HCT116 (cell line): ENCODE measurements around the gene MRPL9. TPM values are rescaled to one million over a fixed set of nuclear protein-coding genes. Genes with fewer than 3 reads are reported as not detected.

Experiments used
- ATAC-seq: fragments of 200-7000 bp; cut with Tn5 transposase; 2 replicates; pipeline ENCODE4 v1.9.1; 2020; ENCODE audit warnings: mild to moderate bottlenecking, moderate library complexity
- BruUV-seq: library from RNA; stranded (reverse); fragments of 400-500 nt; replicated peaks from 2 replicates; lab custom pipeline; 2021; lab: Mats Ljungman, UMichigan
- CTCF ChIA-PET: fragments of 300-600 bp; sonication (Branson Sonifier 250); formaldehyde crosslinking; loops from one replicate; lab custom pipeline; 2021; ENCODE audit warnings: antibody characterized with exemption; lab: Charles Lee
- POLR2A ChIA-PET: fragments of 300-600, 350-600 bp; sonication (Branson Sonifier 250); formaldehyde crosslinking; loops from one replicate; lab custom pipeline; 2021; ENCODE audit warnings: antibody characterized with exemption; lab: Charles Lee
- RAD21 ChIA-PET, 2 experiments: fragments of 300-600 bp; sonication (Branson Sonifier 250); formaldehyde crosslinking; loops; one replicate each; lab custom pipeline; 2023; ENCODE audit warnings: low total read pairs in 2 of 2; ENCODE audit not compliant: uncharacterized antibody in 2 of 2, unreplicated experiment in 2 of 2, low non-redundant PET in 1 of 2; lab: Charles Lee
- DNase-seq: peaks from one replicate; pipeline ENCODE4 v3.0.0-alpha.2; 2010; ENCODE audit warnings: low read depth, low spot score
- H2AFZ ChIP-seq: fragments of 200-600 bp; shearing (Covaris generic), sonication (generic); 2 replicates; pipeline ENCODE4 v1.6.1; 2017; ENCODE audit warnings: low read depth, mixed run types, mixed read lengths, antibody characterized with exemption, low read length; ENCODE audit not compliant: poor library complexity, severe bottlenecking
- H3K27ac ChIP-seq: 2 replicates; pipeline ENCODE4 v1.5.1; 2012; ENCODE audit warnings: low read depth, low read length
- H3K27me3 ChIP-seq: fragments of 200-600 bp; sonication (generic); 2 replicates; pipeline ENCODE4 v1.6.1; 2016; ENCODE audit warnings: mixed run types, low read length, mixed read lengths; ENCODE audit not compliant: insufficient read depth
- H3K36me3 ChIP-seq, 2 experiments: fragments of 200-500 bp in 1 of 2; fragments of 200-600 bp in 1 of 2; sonication (Bioruptor generic) in 1 of 2; sonication (generic) in 1 of 2; 2 replicates each; pipeline versions ENCODE4 v1.5.1 to v1.6.1; 2014 to 2016; ENCODE audit warnings: low read length in 2 of 2, inconsistent platforms in 1 of 2, mixed read lengths in 1 of 2, mixed run types in 1 of 2; ENCODE audit not compliant: insufficient read depth in 2 of 2, control insufficient read depth in 1 of 2
- H3K4me1 ChIP-seq, 2 experiments: fragments of 200-600 bp in 1 of 2; sonication (generic) in 1 of 2; 2 replicates each; pipeline versions ENCODE4 v1.5.1 to v1.6.1; 2012 to 2017; ENCODE audit warnings: low read length in 2 of 2, inconsistent platforms in 1 of 2, mild to moderate bottlenecking in 1 of 2, mixed read lengths in 1 of 2, mixed run types in 1 of 2, moderate library complexity in 1 of 2; ENCODE audit not compliant: insufficient read depth in 2 of 2, control insufficient read depth in 1 of 2
- H3K4me2 ChIP-seq: fragments of 200-600 bp; sonication (generic); 2 replicates; pipeline ENCODE4 v1.6.1; 2017; ENCODE audit warnings: mixed run types, low read length, mixed read lengths
- H3K4me3 ChIP-seq, 2 experiments: fragments of 200-600 bp in 1 of 2; sonication (generic) in 1 of 2; replicated peaks in 1 of 2; 2 replicates each; pipeline ENCODE4 v1.5.1; 2011 to 2016; ENCODE audit warnings: low read length in 2 of 2, control low read depth in 1 of 2, low read depth in 1 of 2, mild to moderate bottlenecking in 1 of 2, mixed read lengths in 1 of 2, mixed run types in 1 of 2
- H3K79me2 ChIP-seq: fragments of 200-600 bp; sonication (generic); 2 replicates; pipeline ENCODE4 v1.6.1; 2017; ENCODE audit warnings: mild to moderate bottlenecking, mixed run types, low read length, moderate library complexity, mixed read lengths; ENCODE audit not compliant: insufficient read depth
- H3K9ac ChIP-seq: fragments of 200-600 bp; sonication (generic); 2 replicates; pipeline ENCODE4 v1.6.1; 2016; ENCODE audit warnings: low read length, mixed read lengths
- H3K9me2 ChIP-seq: fragments of 200-600 bp; sonication (generic), shearing (Covaris generic); 2 replicates; pipeline ENCODE4 v1.6.1; 2017; ENCODE audit warnings: mixed run types, mild to moderate bottlenecking, moderate library complexity; ENCODE audit not compliant: insufficient read depth
- H3K9me3 ChIP-seq, 2 experiments: fragments of 200-500 bp in 1 of 2; fragments of 200-600 bp in 1 of 2; sonication (Bioruptor generic) in 1 of 2; sonication (generic) in 1 of 2; 2 replicates each; pipeline ENCODE4 v1.6.1; 2014 to 2017; ENCODE audit warnings: low read length in 2 of 2, mixed read lengths in 2 of 2, inconsistent platforms in 1 of 2, low read depth in 1 of 2, mild to moderate bottlenecking in 1 of 2, mixed run types in 1 of 2, moderate library complexity in 1 of 2; ENCODE audit not compliant: control insufficient read depth in 1 of 2, insufficient read depth in 1 of 2
- H4K20me1 ChIP-seq: fragments of 200-600 bp; sonication (generic), shearing (Covaris generic); 2 replicates; pipeline ENCODE4 v1.6.1; 2017; ENCODE audit warnings: mixed run types, mild to moderate bottlenecking, moderate library complexity; ENCODE audit not compliant: insufficient read depth
- CEBPB ChIP-seq: IDR thresholded peaks from 2 replicates; pipeline ENCODE4 v1.6.1; 2012; ENCODE audit warnings: low read depth
- EGR1 ChIP-seq: IDR thresholded peaks from 2 replicates; pipeline ENCODE4 v1.6.1; 2012; ENCODE audit warnings: low read depth
- ELF1 ChIP-seq: IDR thresholded peaks from 2 replicates; pipeline ENCODE4 v1.6.1; 2012; ENCODE audit warnings: low read depth, borderline replicate concordance
- EZH2 ChIP-seq: fragments of 200-600 bp; sonication (generic); IDR thresholded peaks from 2 replicates; pipeline ENCODE4 v1.6.1; 2017; ENCODE audit warnings: antibody characterized with exemption, mixed run types
- EZH2phosphoT487 ChIP-seq: fragments of 200-600 bp; IDR thresholded peaks from 2 replicates; pipeline ENCODE4 v1.6.1; 2018; ENCODE audit warnings: antibody characterized with exemption, borderline replicate concordance
- FOSL1 ChIP-seq: IDR thresholded peaks from 2 replicates; pipeline ENCODE4 v1.6.1; 2012; ENCODE audit warnings: low read depth
- JUND ChIP-seq: IDR thresholded peaks from 2 replicates; pipeline ENCODE4 v1.6.1; 2012
- POLR2AphosphoS5 ChIP-seq: IDR thresholded peaks from 2 replicates; pipeline ENCODE4 v1.6.1; 2011; ENCODE audit warnings: mild to moderate bottlenecking, low read depth, low read length, moderate library complexity
- RAD21 ChIP-seq: IDR thresholded peaks from 2 replicates; pipeline ENCODE4 v1.6.1; 2012; ENCODE audit warnings: low read depth, mild to moderate bottlenecking
- SIN3A ChIP-seq: IDR thresholded peaks from 2 replicates; pipeline ENCODE4 v1.6.1; 2012; ENCODE audit warnings: low read depth
- SP1 ChIP-seq: IDR thresholded peaks from 2 replicates; pipeline ENCODE4 v1.6.1; 2012; ENCODE audit warnings: low read depth
- ZFX ChIP-seq: fragments of 450-650 bp; IDR thresholded peaks from 2 replicates; pipeline ENCODE4 v1.6.1; 2017
- ZNF274 ChIP-seq: fragments of 200-500 bp; sonication (Bioruptor generic); IDR thresholded peaks from 2 replicates; pipeline ENCODE4 v1.6.1; 2014; ENCODE audit warnings: mild to moderate bottlenecking, low read depth, low read length, inconsistent platforms
- intact Hi-C: fragments of 100-400 bp; cut with micrococcal nuclease; formaldehyde crosslinking; loops from 2 replicates; pipeline ENCODE4 v1.10.0; 2022
- total RNA-seq: library from RNA; stranded (reverse); gene quantifications from one replicate; pipeline ENCODE4 v1.2.1, GENCODE V29; 2021; ENCODE audit not compliant: unreplicated experiment
- TF ChIP-seq, protein P1 (sequence below): IDR thresholded peaks from 2 replicates; pipeline ENCODE4 v1.6.1; 2012
- TF ChIP-seq, protein P2 (sequence below): IDR thresholded peaks from 2 replicates; pipeline ENCODE4 v1.6.1; 2012; ENCODE audit warnings: low read depth
- TF ChIP-seq, protein P3 (sequence below): IDR thresholded peaks from 2 replicates; pipeline ENCODE4 v1.6.1; 2011; ENCODE audit warnings: mild to moderate bottlenecking, low read length, moderate library complexity; ENCODE audit not compliant: insufficient replicate concordance; ENCODE audit errors: extremely low read depth
- TF ChIP-seq, protein P4 (sequence below), 3 experiments: fragments of 200-600 bp in 1 of 3; sonication (generic) in 1 of 3; IDR thresholded peaks in 2 of 3; conservative IDR thresholded peaks in 1 of 3; 2 replicates each; pipeline ENCODE4 v1.5.1; 2012 to 2017; ENCODE audit warnings: low read depth in 2 of 3, low read length in 2 of 3, antibody characterized with exemption in 1 of 3, borderline replicate concordance in 1 of 3, control low read depth in 1 of 3, mild to moderate bottlenecking in 1 of 3, mixed read lengths in 1 of 3, mixed run types in 1 of 3, moderate library complexity in 1 of 3; ENCODE audit not compliant: insufficient read depth in 1 of 3
- TF ChIP-seq, protein P5 (sequence below): IDR thresholded peaks from 2 replicates; pipeline ENCODE4 v1.6.1; 2012

MRPL9 gene
- total RNA-seq, 1 experiment from 2014 or later, result 94.5 TPM

DNA sequence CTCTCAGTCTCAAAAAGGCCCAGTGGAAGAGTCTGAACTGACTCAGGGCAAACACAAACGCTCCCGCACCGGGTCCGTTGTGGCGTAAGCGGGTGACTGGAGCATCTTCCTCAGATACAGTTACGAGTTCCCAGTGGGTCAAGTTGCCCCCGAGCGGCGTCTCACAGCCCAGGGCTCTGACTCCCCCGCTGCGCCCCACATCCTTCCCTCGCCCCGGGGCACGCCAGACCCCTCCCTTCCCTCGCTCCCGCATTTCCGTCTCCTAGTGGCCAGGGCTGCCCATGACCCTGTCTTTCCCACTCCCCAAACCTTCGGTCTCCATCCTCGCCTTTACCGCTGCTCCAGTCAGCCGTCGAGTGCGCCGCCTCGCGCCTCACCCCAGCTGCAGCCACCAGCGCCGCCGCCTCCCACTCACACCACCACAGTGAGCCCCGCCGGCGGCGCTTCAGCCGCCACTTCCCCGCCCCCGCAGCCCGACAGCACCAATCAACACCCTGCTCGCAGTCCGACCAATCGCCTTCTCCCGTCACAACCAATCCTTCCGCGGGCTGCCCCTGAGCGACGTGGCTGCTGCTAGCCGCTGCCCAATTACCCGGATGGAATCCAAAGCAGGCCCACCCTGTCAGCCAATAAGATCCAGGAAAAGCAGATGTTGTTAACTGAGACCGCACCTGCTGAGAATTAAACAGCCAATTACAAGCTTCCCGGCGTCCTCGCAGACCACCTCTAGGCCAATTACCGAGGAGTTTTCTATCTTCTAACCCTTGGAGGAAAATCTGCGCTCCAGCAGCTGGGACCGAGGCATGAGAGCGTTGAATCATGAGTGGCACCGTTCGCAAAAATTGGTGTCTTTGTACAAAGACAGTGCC is 27.0 kb upstream of the MRPL9 start, which contains the start of gene TDRKH:
TDRKH (minus strand) TSS at position 430 of the 869 bp plus-strand sequence. CDS start 7,478 bp downstream, outside the sequence.
- Histone ChIP-seq H3K9ac (peak within 1 kb of the TSS; percentile 42), H3K4me2 (peak within 1 kb of the TSS; percentile 95), H3K27me3 (no peaks in the 10 kb centered on the region; the same call in 1 of the 2 replicates), H3K27ac (no peak within 1 kb of the TSS), H3K9me3 (no peaks in the 10 kb centered on the region), H3K4me3 (peak within 1 kb of the TSS; percentile 68), H3K36me3 (no peaks in the 10 kb centered on the region), H3K9me2 (no peaks in the 10 kb centered on the region), H4K20me1 (no peaks in the 10 kb centered on the region), H3K4me1 (peaks cover 0 to 19% of the 10 kb centered on the region in 2 experiments; a peak in 3 of 4 replicates), H2AFZ (peak within 1 kb of the TSS; percentile 52), H3K79me2 (no peaks in the 10 kb centered on the region)
- DNase-seq (peak; percentile 99), ATAC-seq (peak; percentile 99)
- peak; percentile 100 for TF ChIP-seq SP1
- no peak for TF ChIP-seq EZH2
- peak; percentile 77 for TF ChIP-seq POLR2AphosphoS5
- no peak for TF ChIP-seq CEBPB
- no peak for TF ChIP-seq ELF1
- no peak for TF ChIP-seq ZFX
- peak; percentile 99 for TF ChIP-seq EGR1
- TF ChIP-seq EZH2phosphoT487, result no peak
- TF ChIP-seq, protein P1, sequence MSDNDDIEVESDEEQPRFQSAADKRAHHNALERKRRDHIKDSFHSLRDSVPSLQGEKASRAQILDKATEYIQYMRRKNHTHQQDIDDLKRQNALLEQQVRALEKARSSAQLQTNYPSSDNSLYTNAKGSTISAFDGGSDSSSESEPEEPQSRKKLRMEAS, result peak; percentile 95
- TF ChIP-seq SIN3A, result peak; percentile 59; the same call in 1 of the 2 replicates
- TF ChIP-seq RAD21, result 0 out of 2 replicates have a peak, but pooled peaks have one; percentile 7
- TF ChIP-seq, protein P2, sequence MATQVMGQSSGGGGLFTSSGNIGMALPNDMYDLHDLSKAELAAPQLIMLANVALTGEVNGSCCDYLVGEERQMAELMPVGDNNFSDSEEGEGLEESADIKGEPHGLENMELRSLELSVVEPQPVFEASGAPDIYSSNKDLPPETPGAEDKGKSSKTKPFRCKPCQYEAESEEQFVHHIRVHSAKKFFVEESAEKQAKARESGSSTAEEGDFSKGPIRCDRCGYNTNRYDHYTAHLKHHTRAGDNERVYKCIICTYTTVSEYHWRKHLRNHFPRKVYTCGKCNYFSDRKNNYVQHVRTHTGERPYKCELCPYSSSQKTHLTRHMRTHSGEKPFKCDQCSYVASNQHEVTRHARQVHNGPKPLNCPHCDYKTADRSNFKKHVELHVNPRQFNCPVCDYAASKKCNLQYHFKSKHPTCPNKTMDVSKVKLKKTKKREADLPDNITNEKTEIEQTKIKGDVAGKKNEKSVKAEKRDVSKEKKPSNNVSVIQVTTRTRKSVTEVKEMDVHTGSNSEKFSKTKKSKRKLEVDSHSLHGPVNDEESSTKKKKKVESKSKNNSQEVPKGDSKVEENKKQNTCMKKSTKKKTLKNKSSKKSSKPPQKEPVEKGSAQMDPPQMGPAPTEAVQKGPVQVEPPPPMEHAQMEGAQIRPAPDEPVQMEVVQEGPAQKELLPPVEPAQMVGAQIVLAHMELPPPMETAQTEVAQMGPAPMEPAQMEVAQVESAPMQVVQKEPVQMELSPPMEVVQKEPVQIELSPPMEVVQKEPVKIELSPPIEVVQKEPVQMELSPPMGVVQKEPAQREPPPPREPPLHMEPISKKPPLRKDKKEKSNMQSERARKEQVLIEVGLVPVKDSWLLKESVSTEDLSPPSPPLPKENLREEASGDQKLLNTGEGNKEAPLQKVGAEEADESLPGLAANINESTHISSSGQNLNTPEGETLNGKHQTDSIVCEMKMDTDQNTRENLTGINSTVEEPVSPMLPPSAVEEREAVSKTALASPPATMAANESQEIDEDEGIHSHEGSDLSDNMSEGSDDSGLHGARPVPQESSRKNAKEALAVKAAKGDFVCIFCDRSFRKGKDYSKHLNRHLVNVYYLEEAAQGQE, result no peak
- TF ChIP-seq FOSL1, result no peak
- TF ChIP-seq JUND, result no peak
- TF ChIP-seq, protein P3, sequence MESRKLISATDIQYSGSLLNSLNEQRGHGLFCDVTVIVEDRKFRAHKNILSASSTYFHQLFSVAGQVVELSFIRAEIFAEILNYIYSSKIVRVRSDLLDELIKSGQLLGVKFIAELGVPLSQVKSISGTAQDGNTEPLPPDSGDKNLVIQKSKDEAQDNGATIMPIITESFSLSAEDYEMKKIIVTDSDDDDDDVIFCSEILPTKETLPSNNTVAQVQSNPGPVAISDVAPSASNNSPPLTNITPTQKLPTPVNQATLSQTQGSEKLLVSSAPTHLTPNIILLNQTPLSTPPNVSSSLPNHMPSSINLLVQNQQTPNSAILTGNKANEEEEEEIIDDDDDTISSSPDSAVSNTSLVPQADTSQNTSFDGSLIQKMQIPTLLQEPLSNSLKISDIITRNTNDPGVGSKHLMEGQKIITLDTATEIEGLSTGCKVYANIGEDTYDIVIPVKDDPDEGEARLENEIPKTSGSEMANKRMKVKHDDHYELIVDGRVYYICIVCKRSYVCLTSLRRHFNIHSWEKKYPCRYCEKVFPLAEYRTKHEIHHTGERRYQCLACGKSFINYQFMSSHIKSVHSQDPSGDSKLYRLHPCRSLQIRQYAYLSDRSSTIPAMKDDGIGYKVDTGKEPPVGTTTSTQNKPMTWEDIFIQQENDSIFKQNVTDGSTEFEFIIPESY, result no peak
- TF ChIP-seq ZNF274, result no peak
- TF ChIP-seq, protein P4, sequence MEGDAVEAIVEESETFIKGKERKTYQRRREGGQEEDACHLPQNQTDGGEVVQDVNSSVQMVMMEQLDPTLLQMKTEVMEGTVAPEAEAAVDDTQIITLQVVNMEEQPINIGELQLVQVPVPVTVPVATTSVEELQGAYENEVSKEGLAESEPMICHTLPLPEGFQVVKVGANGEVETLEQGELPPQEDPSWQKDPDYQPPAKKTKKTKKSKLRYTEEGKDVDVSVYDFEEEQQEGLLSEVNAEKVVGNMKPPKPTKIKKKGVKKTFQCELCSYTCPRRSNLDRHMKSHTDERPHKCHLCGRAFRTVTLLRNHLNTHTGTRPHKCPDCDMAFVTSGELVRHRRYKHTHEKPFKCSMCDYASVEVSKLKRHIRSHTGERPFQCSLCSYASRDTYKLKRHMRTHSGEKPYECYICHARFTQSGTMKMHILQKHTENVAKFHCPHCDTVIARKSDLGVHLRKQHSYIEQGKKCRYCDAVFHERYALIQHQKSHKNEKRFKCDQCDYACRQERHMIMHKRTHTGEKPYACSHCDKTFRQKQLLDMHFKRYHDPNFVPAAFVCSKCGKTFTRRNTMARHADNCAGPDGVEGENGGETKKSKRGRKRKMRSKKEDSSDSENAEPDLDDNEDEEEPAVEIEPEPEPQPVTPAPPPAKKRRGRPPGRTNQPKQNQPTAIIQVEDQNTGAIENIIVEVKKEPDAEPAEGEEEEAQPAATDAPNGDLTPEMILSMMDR (IDR thresholded peaks at IDR 0.05 in 2 of 3, conservative IDR thresholded peaks at IDR 0.05 in 1 of 3; ENCODE audit: borderline replicate concordance in 1 of 3, insufficient read depth in 1 of 3, low read depth in 2 of 3, low read length in 2 of 3), result peak in 1 of 3 experiments; percentile 11; a peak in 1 of 6 replicates
- TF ChIP-seq, protein P5, sequence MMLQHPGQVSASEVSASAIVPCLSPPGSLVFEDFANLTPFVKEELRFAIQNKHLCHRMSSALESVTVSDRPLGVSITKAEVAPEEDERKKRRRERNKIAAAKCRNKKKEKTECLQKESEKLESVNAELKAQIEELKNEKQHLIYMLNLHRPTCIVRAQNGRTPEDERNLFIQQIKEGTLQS, result no peak
- BruUV-seq, result no TSS peak
- ChIA-PET POLR2A (interaction anchor here (0.5 to 0.6 kb wide), 2 partner anchors 79 to 593 kb away, joined by 3 to 4 read pairs; no protein-coding TSS in a partner anchor), RAD21 (no interaction called here), CTCF (interaction anchor here (0.6 kb wide), 1 partner anchor 594 kb away, joined by 3 read pairs; no protein-coding TSS in a partner anchor)
- intact Hi-C loops, result no loop called here
